ENCODE measurements around the gene DUSP16.

DNA sequence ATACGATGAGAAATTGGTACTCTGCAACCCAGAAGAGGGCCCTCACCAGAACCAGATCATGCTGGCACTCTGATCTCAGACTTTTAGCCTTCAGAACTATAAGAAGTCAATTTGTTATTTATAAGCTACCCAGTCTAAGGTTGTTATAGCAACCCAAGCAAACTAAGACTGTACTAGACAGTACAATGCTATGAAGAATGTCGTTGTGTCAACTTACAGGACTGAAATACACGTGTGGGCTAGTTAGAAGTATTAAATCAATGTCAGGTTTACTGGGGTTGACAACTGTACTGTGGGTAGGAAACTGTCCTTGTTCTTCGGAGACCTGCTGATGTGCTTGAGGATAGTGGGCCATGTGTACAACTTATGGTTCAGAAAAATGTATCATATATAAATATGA, 19.7 kb downstream of the DUSP16 start:
- TF ChIP-seq CTCF (IDR thresholded peaks at IDR 0.05) (no peak), POLR2A (IDR thresholded peaks at IDR 0.05) (no peak)
